Retina (tissue), 1 donor: ENCODE data around the gene RAP1GDS1.

Experiments
- DNase-seq: peaks from one replicate; pipeline ENCODE4 v3.0.0-alpha.2; 2016

RAP1GDS1 gene, protein sequence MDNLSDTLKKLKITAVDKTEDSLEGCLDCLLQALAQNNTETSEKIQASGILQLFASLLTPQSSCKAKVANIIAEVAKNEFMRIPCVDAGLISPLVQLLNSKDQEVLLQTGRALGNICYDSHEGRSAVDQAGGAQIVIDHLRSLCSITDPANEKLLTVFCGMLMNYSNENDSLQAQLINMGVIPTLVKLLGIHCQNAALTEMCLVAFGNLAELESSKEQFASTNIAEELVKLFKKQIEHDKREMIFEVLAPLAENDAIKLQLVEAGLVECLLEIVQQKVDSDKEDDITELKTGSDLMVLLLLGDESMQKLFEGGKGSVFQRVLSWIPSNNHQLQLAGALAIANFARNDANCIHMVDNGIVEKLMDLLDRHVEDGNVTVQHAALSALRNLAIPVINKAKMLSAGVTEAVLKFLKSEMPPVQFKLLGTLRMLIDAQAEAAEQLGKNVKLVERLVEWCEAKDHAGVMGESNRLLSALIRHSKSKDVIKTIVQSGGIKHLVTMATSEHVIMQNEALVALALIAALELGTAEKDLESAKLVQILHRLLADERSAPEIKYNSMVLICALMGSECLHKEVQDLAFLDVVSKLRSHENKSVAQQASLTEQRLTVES

DNA sequence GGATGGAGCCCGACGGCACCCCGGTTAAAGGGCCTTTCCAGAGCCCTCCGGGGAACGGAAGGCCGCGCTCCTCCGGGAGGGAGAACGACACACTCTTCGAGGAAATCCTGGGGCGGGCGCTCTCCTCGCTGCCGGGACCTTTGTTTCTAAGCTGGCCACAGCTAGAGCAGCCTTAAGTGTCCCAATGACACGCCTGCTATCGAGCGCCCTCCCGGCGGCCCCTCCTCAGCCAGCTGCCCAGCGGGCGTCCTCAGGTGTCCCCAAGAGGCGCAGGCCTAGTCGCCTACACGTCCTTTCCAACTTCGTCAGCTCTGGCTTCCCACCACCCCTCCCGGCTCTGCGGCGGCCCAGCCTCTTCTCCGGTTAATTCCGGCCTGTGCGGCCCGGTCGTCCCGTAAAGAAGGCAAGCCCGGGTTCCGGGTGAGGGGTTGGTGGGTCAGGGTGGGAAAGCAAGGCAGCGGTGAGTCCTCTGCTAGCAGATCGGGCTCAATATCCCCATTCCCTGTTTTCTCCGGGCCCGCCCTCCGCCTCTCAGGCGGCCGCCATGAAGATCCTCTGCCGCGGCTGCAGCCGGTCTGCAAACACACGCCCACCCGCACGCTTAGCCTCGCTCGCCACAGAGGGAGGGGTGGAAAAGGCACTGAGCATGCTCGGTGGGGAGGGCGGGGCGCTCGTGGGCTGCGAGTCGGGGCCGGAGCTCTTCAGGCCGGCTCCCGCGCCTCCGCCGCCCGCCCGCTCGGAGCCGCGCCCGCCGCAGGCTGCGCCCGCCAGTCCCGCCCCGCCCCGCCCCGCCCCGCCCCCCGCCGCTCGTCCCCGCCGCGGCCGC, at the start of gene RAP1GDS1:
RAP1GDS1 (plus strand) TSS at position 806 of the 826 bp plus-strand sequence. CDS start 182 bp downstream, outside the sequence.
- peak; percentile 96 for DNase-seq

DNA sequence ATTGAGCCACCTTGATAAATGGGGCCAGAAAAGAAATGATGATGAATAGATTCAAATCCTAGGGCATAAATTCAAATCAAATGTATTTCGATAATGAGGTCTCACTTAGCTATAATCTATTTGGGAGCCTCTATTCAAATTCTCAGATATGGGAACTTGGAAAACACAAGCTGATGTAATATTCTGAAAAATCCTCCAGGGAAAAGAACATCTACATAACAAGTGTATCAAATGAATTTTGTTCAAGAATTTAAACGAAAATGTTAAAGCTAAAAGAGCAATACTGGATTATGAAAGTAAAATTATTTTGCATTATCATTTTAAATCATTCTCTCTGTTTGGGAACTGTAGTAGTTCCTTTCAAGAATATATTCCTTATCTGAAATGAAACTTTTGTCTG, 38.9 kb upstream of the RAP1GDS1 start:
- no peak for DNase-seq

DNA sequence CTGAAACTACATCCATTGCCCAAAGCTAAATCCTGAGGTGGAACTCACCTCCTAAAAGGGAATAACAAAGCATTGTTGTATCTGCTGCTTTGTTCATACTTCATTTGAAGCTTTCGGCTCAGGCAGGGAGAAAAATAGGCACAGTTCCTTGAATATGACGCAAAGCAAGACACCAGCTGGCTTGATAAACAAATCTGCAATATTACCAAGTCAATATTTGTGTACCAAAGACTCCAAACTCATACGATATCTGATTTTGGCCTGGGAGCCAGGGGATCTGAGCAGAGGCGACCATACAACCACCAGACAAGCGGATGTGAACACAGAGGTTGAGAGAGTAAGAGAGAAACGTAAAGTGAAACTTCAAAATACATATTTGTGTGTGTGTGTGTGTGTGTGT, 34.8 kb upstream of the RAP1GDS1 start:
- no peak for DNase-seq

DNA sequence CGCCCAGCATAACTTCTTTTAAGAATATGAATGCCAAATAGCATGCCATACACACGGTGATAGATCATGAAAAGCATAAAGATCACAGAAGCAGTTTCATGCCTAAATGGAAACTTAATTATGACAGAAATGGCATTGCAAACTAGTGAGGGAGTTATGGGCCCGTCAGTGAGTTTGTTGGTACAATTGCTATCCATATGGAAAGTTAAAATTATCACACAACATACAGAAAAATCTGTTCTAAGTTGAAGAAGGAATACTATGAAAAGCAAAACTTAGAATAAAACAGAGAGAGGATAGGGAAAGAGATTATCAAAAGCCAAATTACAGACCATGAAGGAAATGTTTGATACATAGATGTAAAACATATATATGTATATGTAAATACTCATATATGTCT, 30.2 kb upstream of the RAP1GDS1 start:
- no peak for DNase-seq

DNA sequence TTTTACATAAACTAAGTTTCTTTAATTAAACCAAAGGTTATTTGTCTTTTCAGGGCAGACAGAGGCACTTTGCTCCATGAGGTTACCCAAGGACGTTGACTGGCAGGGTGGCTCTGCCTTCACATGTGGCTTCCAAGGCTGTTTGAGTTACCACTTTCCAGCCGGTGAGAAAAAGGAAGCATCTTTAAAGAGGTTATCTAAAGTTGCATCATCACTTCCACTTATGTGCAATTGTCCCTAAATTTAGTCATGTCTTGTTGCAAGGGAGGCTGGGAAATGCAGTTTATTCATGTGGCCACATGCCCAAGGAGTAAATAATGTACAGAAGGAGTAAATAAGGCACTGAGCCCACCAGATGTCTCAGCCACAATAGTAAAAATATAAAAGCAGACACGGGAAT, 29.0 kb upstream of the RAP1GDS1 start:
- no peak for DNase-seq

DNA sequence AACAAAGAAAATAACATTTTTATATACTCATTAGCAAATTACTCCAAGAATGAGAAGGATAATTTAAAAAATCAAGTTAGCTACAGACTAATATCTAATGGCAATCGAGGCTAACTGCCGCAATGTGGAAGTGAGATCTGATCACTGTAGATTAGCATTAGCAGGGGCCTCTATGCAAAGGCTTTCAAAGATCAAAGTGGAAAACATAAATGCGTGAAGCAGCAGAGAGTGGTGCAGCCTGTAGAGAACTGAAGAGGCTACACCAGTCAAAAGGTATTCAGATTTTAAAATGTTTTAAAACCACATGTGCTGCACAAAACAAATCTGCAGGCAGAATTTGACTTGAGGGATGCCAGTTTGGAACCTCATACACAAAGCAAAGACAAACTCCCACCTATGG, 24.0 kb upstream of the RAP1GDS1 start:
- DNase-seq, result no peak

DNA sequence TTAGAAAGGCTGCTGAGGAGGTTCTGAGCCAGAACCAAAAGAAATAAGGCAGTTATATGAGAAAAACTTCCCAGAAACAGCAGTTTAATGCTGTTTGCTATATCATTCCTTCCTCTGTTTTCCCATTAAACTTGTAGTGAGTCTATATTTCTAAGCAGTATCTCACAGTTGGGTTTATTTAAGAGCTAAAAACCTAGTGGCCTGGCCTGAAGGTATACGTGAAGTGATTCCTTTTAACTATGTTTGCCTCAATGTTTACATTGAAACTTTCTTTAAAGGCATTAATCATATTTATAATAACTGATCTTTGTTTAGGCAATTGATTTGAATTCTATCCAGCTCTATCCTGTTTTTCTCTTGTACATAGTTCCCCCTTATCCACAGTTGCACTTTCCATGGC, 19.1 kb upstream of the RAP1GDS1 start:
- DNase-seq, result no peak

DNA sequence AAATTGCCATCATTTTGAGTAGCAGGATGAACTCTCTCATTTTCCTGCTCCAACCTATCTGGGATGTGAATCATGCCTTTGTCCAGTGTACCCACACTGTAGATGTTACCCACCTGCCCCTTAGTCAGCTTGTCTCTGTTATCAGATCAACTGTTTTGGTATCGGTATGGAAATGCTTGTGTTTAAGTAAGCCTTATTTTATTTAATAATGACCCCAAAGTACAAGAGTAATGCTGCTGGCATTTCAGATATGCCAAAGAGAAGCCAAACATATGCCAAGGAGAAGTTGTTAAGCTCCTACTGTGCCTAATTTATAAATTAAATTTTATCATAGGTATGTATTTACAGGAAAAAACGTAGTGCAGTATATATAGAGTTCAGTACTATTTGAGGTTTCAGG, 18.6 kb upstream of the RAP1GDS1 start:
- no peak for DNase-seq

DNA sequence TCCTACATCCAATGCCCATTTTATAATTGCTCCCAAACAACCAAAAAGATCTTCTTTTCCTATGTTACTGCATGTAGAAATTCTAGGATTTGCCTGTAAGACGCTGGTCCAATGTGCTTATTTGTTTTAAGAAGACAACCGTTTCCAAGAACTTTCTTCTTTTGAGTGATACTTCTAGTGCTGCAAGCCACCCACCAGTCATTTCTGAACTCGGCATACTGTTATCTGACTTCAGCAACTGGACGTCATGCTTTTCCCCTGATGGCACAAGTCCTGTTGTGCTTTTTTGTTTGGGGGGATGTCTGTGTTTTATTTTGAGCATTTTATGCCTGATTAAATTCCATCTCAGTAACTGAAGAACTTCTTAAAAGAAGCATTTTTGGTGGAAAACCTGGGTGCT, 16.0 kb upstream of the RAP1GDS1 start:
- DNase-seq, result no peak

DNA sequence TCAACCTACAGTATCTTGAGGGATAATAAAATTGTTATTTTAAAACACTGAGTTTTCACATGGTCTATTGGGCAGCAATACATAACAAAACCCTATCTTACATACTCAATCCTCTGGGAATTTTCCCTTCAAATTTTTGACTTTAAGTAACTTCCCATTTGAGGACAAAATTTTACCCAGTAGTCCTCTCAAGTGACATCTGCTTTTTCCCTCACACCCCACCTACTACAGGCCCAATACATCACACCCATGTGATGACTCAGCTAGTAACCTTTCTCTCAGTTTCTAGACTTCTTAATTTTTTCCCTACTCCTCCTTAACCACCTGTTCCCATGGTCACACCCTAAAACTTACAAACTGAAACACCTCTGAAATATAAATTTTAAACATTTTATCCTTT, 12.2 kb upstream of the RAP1GDS1 start:
- DNase-seq, result no peak

DNA sequence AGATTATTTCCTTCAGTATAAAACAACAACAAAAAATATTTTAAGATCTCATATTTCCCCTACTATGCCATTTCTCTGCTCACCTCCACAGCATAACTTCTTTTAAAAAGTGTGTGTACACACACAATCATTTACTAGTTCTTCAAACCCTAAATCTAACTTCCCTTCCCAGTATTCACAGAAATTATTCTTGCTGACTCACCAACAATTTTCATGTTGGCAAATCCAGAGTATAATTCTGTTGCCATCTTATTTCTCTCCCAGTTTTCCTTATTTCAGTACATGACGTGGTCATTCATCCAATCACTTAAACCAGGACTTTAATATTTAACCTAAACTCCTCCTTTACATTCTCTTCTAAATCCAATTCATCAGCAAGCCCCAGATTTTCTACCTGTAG, 11.4 kb upstream of the RAP1GDS1 start:
- no peak for DNase-seq

DNA sequence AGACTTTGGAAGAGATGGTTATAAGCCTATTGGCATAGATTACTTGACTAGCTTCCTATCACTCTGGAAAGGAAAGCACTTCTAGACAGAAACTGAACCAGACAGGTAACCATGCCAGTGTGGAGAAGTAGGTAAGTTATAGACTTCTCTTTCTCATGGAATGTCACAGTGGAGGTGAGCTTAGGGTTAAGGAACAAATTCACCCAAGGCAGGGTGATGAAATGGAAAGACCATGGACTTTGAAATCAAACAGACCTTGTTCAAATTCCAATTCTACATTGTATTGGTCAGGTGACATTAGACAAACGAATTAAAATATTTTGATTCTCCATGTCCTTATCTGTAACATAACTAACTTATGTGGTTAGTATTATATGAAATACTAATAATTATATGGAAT, 7.7 kb upstream of the RAP1GDS1 start:
- no peak for DNase-seq

DNA sequence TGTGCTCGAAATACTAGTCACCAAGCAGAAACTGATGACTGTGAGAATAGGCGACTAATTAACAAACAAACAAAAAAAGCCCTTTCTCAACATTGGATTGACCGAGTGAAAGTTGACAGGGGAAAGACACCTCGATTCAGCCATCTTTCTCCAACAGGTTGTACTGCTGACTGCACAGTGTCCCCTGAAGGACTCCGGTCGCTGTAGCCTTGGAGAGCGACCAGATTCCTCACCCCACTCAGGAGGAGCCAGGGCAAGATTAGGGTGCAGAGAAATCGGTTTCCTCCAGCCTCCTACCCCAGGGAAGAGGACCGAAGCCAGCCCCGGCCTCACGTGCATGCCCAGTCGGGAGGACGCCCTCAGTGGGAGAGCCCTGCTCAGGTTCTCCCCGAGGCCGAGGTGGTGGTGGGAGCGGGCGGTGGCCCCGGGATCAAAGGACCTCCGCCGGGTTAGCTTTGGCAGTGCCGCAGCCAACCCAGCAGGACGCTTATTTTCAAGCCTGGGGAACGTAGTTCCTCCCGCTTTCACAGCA, 1.1 kb upstream of the RAP1GDS1 start:
- DNase-seq, result peak; percentile 91

DNA sequence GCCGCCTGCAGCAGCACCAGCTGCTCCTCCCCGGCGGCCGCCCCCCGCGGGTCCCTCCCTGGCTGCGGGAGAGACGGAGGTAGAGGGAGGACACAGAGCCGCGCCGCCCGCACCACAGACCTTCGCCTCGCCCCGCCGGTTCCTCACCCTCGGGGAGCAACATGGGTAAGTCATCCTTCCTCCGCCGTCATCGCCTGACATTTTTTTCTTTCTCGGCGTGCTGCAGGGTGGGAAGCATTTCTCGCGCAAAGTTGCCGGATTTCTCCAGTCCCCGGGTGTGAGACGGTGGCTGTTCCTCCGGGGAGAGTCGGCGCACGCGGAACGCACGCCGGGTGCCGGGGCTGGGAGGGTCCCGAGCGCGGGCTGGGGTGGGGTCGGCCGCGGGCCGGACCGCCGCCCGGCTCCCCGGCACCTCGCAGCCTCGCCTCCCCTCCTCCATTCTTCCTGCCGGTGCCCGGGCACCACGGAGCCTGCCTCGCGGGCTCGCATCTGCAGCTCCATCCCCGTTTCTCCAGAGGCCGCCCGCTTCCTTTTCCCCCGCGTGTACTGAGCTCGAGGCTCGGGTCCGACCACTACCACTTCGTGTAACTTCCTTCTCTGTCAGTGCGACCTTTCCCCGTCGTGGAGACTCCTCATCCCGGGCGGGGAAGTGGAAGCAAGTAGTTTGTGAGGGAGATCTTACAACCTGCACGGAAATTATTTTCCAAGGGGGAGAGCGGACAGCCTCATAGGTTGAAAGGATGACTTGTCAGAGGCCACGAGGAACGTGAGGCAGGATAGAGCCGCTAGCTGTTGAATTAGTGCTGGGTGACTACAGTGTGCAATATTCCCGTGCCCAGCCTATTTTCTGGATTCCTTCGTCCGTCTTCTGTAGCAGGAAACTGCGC, 464 bp downstream of the RAP1GDS1 start:
- peak; percentile 85 for DNase-seq

DNA sequence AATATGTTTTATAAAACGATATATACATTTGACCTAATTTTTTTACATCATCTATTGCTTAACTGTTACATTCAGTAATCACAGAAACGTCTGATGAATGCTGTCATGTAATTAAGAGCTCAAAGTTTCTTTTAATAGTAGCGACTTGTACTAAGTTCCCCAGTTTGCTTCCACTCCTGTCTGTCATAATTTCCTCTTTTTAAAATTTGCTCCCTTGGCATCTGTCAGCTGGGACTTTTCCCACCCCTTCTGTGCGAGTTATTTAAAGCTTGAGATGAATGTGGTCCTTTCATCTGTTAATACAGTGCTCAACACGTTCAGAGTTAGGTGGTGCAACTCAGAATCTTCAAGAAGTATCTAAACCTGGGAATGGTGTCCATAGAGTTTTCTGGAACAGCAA, 1.2 kb downstream of the RAP1GDS1 start:
- DNase-seq, result peak; percentile 19

DNA sequence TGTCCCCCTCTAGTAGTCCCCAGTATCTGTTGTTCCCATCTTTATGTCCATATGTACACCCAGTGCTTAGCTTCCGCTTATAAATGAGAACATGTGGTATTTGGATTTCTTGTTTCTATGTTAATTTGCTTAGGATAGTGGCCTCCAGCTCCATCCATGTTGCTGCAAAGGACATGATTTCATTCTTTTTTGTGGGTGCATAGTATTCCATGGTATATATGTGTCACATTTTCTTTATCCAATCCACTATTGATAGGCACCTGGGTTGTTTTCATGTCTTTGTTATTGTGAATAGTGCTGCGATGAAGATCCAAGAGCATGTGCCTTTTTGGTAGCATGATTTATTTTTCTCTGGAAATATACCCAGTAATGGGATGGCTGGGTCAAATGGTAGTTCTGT, 6.3 kb downstream of the RAP1GDS1 start:
- DNase-seq, result no peak

DNA sequence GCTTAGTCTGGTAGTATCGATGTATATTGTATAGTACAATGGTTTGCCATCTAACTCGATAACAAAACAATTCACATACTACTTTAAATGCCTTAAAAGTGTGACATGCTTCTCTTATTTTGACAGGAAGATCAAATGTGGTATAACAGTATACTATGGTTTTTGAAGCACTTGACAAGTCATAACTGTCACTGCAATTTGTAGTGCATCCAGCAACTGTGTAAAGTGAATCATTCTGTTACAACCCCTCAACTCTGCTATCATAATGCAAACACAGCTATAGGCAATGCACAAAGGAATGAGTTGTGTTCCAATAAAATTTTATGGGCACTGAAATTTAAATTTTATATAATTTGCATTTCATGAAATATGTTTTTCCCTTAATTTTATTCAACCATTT, 14.0 kb downstream of the RAP1GDS1 start:
- DNase-seq, result no peak

DNA sequence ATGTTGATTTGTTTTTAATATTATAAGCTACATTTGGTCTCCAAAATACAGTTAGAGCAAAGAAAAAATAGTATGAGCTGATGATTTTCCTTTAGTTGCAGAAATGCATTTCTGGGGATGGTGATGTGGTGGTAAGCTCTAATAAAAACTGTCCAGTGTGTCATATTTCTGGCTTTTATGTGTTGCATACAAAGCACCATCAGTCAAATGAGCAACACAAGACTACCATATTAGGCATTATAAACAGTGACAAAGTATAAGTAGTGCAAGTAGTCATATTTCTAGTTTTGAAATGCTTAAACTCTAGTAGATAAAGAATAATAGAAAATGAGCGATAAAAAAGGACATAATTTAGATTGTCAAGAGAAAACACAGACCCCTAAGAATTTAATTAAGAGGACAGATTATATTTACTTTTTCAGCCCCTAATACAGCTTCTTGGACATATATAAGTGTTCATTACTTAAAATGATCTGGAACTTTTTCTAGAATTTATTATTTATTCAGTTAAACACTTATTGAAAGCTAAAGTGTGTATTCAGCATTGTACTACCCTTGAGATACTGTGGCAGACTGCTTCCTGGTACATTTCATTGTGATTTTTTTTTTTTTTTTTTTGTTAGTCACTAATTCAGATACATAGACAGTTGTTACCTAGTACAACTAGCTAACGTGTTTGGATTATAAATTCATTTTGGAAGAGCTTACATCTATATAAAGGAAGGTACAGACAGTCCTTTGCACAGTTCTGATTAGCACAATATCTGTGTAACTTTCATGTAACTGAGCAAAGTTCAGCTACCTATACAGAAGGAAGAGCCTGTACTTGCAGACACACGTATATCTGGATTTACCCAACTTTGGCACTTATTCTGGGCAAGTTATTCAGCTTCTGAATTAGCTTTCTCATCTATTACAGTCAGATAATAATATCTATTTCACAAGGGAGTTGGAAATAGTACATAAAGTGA, 22.3 kb downstream of the RAP1GDS1 start:
- DNase-seq, result no peak

DNA sequence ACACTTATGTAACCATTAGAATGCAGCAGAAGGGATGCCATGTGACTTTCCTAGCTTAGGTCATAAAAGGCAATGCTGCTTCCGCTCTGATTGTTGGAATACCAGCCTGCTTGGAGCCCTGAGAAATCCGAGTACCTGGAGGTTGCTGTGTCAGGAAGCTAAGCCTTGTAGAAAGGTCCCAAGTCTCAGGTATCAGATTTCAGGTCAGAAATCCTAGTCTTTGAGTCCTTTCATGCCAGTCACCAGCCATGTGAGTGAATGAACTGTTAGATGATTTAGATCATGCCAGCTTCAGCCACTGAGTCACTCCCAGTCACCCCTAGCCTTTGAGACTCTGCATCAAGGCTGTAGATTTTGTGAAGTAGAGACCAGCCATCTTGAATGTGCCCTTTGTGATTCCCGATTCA, 23.5 kb downstream of the RAP1GDS1 start:
- DNase-seq, result no peak

DNA sequence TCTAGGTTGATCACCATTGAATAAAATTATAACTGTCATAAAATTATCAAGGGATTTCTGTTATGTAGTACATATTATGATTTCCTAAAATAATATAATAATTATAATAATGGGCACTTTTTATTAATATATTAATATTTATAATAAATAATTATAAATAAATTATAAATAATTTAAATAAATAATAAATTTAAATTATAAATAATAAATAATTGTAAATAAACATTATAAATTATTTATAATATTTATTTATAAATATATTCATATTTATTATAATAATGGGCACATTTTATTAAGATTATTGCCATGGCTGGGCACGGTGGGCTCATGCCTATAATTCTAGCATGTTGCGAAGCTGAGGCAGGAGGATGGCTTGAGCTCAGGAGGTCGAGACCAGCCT, 24.5 kb downstream of the RAP1GDS1 start:
- no peak for DNase-seq

DNA sequence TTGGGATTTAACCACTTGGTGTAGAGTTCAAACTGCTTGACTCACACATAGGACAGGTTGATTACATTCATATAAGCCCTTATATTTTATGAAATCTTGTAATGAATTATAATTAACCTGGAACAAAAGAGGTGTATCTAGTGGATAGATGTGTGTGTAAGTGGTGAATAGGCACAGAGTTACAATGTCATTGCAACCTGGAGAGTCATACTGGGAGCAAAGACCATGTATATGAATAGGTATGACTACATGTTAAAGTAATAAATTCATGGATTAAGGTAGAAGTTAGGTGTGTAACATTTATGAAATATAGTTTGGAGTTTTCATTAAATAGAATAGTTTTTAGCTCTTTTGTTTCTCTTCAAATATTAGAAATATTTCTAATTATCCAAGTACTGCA, 26.1 kb downstream of the RAP1GDS1 start:
- no peak for DNase-seq
